ENCODE measurements around the gene SIL1. TPM values are rescaled to one million over a fixed set of nuclear protein-coding genes. Genes with fewer than 3 reads are reported as not detected.
A peak's percentile ranks its signal among the peaks of the same experiment; 100 is the strongest.

Gene SIL1
- total and polyA plus RNA-seq, 2 of the 4 experiments (the other 2 are of a cell fraction), result 56.1 to 66.0 TPM

- Histone ChIP-seq H2BK20ac (ENCODE audit: low read depth, low read length) (no peak overlapping the region), H3K9me3 (ENCODE audit: control insufficient read depth, insufficient read depth, low read length) (no peaks in the 10 kb centered on the region)
- DNase-seq, result no peak
Observed at GRCh38 chr5:138938526-138938925, 259.6 kb downstream of the SIL1 start.

More at GRCh38 chr5:138938526-138938925, 259.6 kb downstream of the SIL1 start:
- ChIA-PET CTCF (no interaction called here), POLR2A (ENCODE audit: unreplicated experiment) (no interaction called here)
- Histone ChIP-seq H3K4me3 (ENCODE audit: insufficient read depth, low read depth, low read length) (no peak overlapping the region), H3K9me1 (ENCODE audit: insufficient read depth, low read length) (0 out of 2 replicates have a peak, but pooled peaks cover 8% of the 10 kb centered on the region), H2BK5ac (ENCODE audit: low read depth, low read length, poor library complexity, severe bottlenecking) (no peak overlapping the region), H3K14ac (replicated peaks; ENCODE audit: low read depth, low read length) (no peak overlapping the region), H3K27me3 (ENCODE audit: control insufficient read depth, insufficient read depth, low read length) (no peaks in the 10 kb centered on the region), H2BK120ac (ENCODE audit: low read depth, low read length) (no peak overlapping the region), H3K4ac (ENCODE audit: low read depth, low read length) (no peak overlapping the region), H2AK9ac (replicated peaks; ENCODE audit: low read depth, low read length, poor library complexity) (no peak overlapping the region), H3K56ac (ENCODE audit: extremely low read depth, insufficient read depth, low read length) (no peak overlapping the region), H2BK15ac (ENCODE audit: low read depth, low read length) (no peak overlapping the region), H2AK5ac (ENCODE audit: low read depth, low read length) (no peak overlapping the region), H2AFZ (replicated peaks; ENCODE audit: low read length, poor library complexity) (no peak overlapping the region), H3K4me1 (ENCODE audit: control insufficient read depth, insufficient read depth, low read length) (no peaks in the 10 kb centered on the region), H3K4me2 (ENCODE audit: low read depth, low read length) (no peak overlapping the region), H3K79me1 (ENCODE audit: low read depth in 1 of 2, low read length in 2 of 2) (peaks cover 0 to 9% of the 10 kb centered on the region in 2 experiments; a peak in 1 of 4 replicates), H3K18ac (ENCODE audit: low read depth, low read length) (no peak overlapping the region), H4K20me1 (ENCODE audit: insufficient read depth, low read length) (0 out of 2 replicates have a peak, but pooled peaks cover 3% of the 10 kb centered on the region), H3K27ac (ENCODE audit: insufficient read depth, low read length) (no peak overlapping the region), H3K9ac (ENCODE audit: low read depth, low read length) (no peak overlapping the region), H4K8ac (ENCODE audit: low read depth in 2 of 2, low read length in 2 of 2) (no peak overlapping the region), H4K91ac (ENCODE audit: insufficient read depth, low read depth, low read length) (no peak overlapping the region), H3K36me3 (ENCODE audit: control insufficient read depth, insufficient read depth, low read length) (peaks cover 29% of the 10 kb centered on the region), H4K5ac (ENCODE audit: low read depth, low read length) (no peak overlapping the region), H3K23ac (ENCODE audit: low read depth, low read length) (no peak overlapping the region)
- TF ChIP-seq MAFK (IDR thresholded peaks at IDR 0.05; ENCODE audit: low read depth, low read length) (peak; percentile 12; the same call in 1 of the 2 replicates), MXI1 (IDR thresholded peaks at IDR 0.05; ENCODE audit: borderline replicate concordance, low read depth, low read length) (no peak)
- no TSS peak for BruUV-seq (replicated peaks)
- intact Hi-C loops (cut with micrococcal nuclease) (no loop called here), in situ Hi-C loops (cut with MboI; ENCODE audit: low sequenced_read_pairs) (no loop called here), dilution Hi-C loops (cut with HindIII; ENCODE audit: low sequenced_read_pairs, unreplicated experiment) (no loop called here)
- 80% methylated on average over 1 of the region's 5 CpGs; no CpG with 5 or more reads in 1 of the 2 experiments for WGBS, 2 experiments (ENCODE audit: extremely low coverage in 2 of 2, insufficient read length in 1 of 2)
- no peak for ATAC-seq (ENCODE audit: low read depth)
